GM12875 (cell line): ENCODE measurements around the gene MACROD1.

Experiments used
- H3K4me3 ChIP-seq: one replicate; pipeline ENCODE4 v1.5.1; 2011; ENCODE audit warnings: low read depth, low read length, control low read depth
- TF ChIP-seq, protein P1 (sequence below): IDR thresholded peaks from 2 replicates; pipeline ENCODE4 v1.5.1; 2011; ENCODE audit warnings: low read depth, mild to moderate bottlenecking, control low read depth, inconsistent platforms, low read length, moderate library complexity, borderline replicate concordance; ENCODE audit not compliant: insufficient read depth

Gene MACROD1

DNA sequence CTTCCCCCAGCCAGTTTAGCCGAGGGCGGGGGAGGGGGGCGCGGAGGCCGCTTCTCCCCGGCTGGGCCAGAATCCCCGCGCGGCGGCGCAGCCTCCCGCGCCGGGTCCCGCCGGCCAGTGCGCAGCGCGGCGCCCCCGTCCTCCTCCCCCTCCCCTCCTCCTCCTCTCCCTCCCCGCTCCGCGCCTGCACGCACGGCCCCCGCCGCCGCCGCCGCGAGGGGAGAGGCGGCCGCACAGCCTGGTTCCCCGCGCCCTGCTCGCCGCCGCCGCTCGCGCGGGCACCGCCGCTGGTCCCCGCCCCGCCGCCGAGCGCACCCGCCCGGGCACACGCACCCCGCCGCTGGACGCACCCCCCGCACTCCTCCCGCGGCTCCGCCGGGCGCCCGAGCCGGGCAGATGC, 130.3 kb downstream of the MACROD1 start, which contains the start of gene FLRT1:
Gene FLRT1, plus strand, starts transcription at position 356 of the 400 bp plus-strand sequence. CDS start 80,337 bp downstream, outside the sequence.
- TF ChIP-seq, protein P1, sequence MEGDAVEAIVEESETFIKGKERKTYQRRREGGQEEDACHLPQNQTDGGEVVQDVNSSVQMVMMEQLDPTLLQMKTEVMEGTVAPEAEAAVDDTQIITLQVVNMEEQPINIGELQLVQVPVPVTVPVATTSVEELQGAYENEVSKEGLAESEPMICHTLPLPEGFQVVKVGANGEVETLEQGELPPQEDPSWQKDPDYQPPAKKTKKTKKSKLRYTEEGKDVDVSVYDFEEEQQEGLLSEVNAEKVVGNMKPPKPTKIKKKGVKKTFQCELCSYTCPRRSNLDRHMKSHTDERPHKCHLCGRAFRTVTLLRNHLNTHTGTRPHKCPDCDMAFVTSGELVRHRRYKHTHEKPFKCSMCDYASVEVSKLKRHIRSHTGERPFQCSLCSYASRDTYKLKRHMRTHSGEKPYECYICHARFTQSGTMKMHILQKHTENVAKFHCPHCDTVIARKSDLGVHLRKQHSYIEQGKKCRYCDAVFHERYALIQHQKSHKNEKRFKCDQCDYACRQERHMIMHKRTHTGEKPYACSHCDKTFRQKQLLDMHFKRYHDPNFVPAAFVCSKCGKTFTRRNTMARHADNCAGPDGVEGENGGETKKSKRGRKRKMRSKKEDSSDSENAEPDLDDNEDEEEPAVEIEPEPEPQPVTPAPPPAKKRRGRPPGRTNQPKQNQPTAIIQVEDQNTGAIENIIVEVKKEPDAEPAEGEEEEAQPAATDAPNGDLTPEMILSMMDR: no peak
- H3K4me3 ChIP-seq: no peak within 1 kb of the TSS

- no peak overlapping the region for H3K4me3 ChIP-seq
- TF ChIP-seq, protein P1: no peak
Observed at GRCh38 chr11:64035081-64035524, 130.8 kb downstream of the MACROD1 start.

DNA sequence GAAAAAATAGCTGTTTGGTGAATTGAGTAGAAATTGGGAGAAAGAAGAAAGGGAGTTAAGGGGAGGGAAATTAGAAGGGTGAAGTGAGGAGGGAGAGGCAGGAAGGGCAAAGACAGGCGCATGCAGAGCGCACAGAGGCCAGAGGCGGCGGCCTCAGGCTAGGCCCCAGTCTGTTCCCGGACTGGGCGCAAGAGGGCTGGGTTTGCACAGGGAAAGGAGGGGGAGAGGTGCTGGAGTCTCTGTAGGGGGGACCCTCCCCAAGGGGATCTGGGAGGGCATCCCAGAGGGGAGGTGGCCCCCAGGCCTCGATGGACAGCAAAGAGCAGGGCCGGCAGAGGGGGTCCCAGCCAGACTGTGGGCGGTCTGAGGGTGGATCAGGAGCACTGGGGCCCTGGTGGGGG, 131.5 kb downstream of the MACROD1 start:
- no peak overlapping the region for H3K4me3 ChIP-seq
- TF ChIP-seq, protein P1: no peak

DNA sequence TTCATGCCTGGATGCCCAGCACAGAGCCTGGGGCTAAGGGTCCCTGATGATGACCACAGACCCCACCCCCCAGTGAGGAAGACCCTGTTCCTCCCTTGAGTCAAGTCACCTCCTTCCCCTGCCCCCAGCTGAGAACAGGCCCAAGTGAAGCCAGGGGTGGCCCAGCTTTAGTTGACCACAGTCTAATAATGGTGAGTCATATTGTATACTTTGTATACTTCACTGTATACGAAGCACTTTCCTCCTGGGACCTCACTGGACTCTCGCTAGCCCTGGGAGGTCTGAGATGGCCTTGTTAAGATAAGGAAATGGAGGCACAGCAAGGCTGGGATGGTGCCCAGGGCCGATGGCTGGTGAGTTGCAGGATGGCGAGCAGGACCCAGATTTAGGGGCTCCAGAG, 133.9 kb downstream of the MACROD1 start:
- no peak overlapping the region for H3K4me3 ChIP-seq
- TF ChIP-seq, protein P1: no peak

DNA sequence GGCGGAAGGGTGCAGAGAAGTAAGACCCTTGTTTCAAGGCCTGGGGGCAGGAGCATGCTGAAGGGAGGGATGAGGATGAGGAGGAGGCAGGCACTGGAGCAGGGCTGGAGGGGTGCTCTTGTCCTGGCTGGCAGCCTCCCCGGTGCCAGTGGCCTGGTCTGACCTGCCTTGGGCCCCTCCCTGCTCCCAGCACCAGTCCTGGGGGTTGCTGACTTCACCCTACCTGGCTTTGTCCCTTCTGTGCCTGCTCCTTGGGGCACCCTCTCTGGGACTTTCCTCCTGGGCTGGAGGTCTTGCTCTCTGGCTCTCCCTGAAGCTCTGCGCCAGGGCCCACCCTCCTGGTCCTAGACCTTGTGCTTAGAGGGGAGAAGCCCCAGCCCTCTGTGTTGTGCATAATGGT, 134.9 kb downstream of the MACROD1 start:
- H3K4me3 ChIP-seq: no peak overlapping the region
- TF ChIP-seq, protein P1: no peak

- no peak overlapping the region for H3K4me3 ChIP-seq
- TF ChIP-seq, protein P1: no peak
Observed at GRCh38 chr11:64029773-64030172, 136.1 kb downstream of the MACROD1 start.

GRCh38 chr11:64028398-64029115, 137.4 kb downstream of the MACROD1 start:
- H3K4me3 ChIP-seq: no peak overlapping the region
- TF ChIP-seq, protein P1: no peak
